ENCODE measurements around the gene TAF15. TPM values are rescaled to one million over a fixed set of nuclear protein-coding genes. Genes with fewer than 3 reads are reported as not detected.

TAF15 gene
- total RNA-seq, 2 experiments from 2014 or later, result 252 to 256 TPM

DNA sequence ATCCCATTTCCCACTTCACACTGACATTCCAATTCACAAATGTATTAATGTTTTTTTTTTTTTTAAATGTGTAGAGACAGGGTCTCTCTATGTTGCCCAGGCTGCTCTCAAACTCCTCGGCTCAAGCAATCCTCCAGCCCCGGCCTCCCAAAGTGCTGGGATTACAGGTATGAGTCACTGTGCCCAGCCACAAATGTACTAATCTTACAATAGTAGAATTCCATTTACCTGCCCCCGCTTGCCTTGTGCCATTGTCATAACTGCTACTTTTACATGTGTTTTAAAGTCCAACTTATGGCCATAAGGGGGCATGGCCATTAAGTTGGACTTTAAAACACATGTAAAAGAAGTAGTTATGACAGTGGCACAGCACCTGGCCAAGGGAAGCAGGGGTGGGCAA is 18.4 kb upstream of the TAF15 start:
- intact Hi-C loops (cut with micrococcal nuclease), result no loop called here
- no peak overlapping the region for H3K4me3 Mint-ChIP-seq
- no peak overlapping the region for H3K27ac Mint-ChIP-seq
- DNase-seq, result no peak
- H3K4me1 Mint-ChIP-seq (ENCODE audit: low read depth), result peaks cover 34% of the 10 kb centered on the region
- H3K9me3 Mint-ChIP-seq, result no peaks in the 10 kb centered on the region
- no peaks in the 10 kb centered on the region for H3K36me3 Mint-ChIP-seq (ENCODE audit: low read depth)
- peaks cover 15% of the 10 kb centered on the region for H3K27me3 Mint-ChIP-seq (ENCODE audit: low read depth)
- CTCF ChIA-PET, result no interaction called here

DNA sequence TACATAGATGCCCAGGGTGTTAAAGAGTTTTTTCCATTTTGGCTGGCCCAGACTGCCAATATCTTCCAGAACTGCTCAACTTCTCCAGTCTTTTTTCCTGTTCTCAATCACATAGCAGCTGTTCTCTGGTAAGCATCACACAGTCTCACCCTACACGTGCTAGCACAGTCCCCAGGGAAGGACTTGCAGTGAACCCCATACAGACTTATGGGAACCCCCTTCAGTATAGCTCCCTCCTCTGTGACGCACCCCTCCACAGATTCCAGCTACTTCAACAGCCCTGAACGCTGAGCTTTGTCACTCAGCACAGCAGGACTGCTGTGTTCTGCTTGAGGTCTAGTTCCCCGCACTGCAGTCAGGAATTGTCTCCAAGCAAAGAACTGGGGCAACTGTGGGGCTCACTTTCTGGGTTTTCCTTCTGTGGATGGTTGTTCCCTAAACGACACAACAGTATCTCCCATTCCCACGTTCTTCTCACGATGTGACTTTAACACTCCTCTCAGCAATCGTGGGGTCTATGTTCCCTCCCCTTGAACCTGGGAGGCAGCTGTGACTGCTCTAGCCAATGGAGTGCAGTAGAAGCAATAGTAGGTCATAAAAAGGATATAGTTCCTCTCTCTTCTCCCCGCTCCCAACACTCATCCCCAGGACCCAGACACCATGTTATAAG is 17.5 kb upstream of the TAF15 start:
- Mint-ChIP-seq H3K4me1 (ENCODE audit: low read depth) (peaks cover 40% of the 10 kb centered on the region), H3K9me3 (no peaks in the 10 kb centered on the region), H3K27ac (no peak overlapping the region), H3K4me3 (no peak overlapping the region), H3K36me3 (ENCODE audit: low read depth) (no peaks in the 10 kb centered on the region), H3K27me3 (ENCODE audit: low read depth) (peaks cover 21% of the 10 kb centered on the region)
- CTCF ChIA-PET, result interaction anchor here (0.9 to 7.2 kb wide), 4 partner anchors 13 to 27 kb away, joined by 3 to 51 read pairs (median 8); partner anchors contain the start of gene TAF15
- intact Hi-C loops (cut with micrococcal nuclease), result no loop called here
- no peak for DNase-seq

- DNase-seq, result no peak
- H3K9me3 Mint-ChIP-seq, result no peaks in the 10 kb centered on the region
- H3K4me1 Mint-ChIP-seq (ENCODE audit: low read depth), result peaks cover 38% of the 10 kb centered on the region
- intact Hi-C loops (cut with micrococcal nuclease), result no loop called here
- H3K4me3 Mint-ChIP-seq, result peak overlapping the region; percentile 20
- no peak overlapping the region for H3K27ac Mint-ChIP-seq
- H3K27me3 Mint-ChIP-seq (ENCODE audit: low read depth), result peaks cover 21% of the 10 kb centered on the region
- H3K36me3 Mint-ChIP-seq (ENCODE audit: low read depth), result no peaks in the 10 kb centered on the region
- CTCF ChIA-PET, result interaction anchor here (0.7 to 7.2 kb wide), 2 partner anchors 15 to 29 kb away, joined by 3 to 51 read pairs; no protein-coding TSS in a partner anchor
Observed at GRCh38 chr17:35793257-35793656, 16.0 kb upstream of the TAF15 start.

DNA sequence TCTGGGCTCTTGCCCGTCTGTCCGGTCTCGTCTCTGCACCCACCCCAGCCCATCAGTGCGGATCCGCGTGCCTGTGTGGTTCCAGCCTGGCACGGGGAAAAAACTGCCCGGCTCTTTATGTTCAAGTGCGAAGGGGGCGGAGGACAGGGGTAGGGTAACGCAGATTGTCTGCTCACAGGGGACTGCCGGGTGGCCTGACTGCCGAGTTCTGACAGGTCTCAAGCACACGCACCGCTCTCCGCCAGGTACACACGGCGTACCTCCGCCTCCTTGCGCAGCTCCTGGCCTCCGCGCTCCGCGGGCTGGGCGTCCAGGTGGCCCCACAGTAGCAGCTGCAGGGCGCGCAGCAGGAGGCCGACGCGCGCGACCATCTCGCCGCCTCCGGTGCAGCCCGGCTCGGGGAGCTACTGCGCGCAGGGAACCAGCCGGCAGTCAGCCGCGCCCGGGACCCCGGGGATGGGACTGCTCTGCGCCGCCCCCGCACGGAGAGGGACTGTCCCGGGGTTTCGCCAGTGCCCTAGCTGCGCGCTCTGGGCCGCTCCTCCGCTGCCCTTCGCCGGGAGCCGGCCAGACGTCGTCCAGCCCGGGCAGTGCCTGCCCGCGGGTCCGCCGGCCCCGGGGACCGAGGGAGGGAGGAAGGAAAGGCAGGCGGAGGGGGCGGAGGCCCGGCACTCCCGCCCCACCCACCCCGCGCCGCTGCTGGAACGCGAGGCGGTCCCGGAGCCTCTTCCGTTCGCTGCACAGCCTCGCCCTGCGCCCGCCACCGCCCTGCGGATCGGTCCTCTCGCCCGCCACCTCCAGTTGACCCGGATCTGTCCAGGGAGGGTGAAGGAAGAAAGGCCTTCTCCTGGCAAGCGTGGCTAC is 14.0 kb upstream of the TAF15 start, which contains the start of gene MMP28:
TSS of gene MMP28 (minus strand) at position 635 of the 864 bp plus-strand sequence. CDS start at position 371, 264 bp downstream.
- intact Hi-C loops (cut with micrococcal nuclease), result no loop called here
- peak within 1 kb of the TSS; percentile 73 for H3K4me3 Mint-ChIP-seq
- H3K4me1 Mint-ChIP-seq (ENCODE audit: low read depth), result peaks cover 27% of the 10 kb centered on the region
- CTCF ChIA-PET, result interaction anchor here (0.6 to 7.2 kb wide), 7 partner anchors 10 to 56 kb away, joined by 3 to 51 read pairs (median 5); partner anchors contain the start of gene TAF15
- H3K27ac Mint-ChIP-seq, result no peak within 1 kb of the TSS
- H3K9me3 Mint-ChIP-seq, result no peaks in the 10 kb centered on the region
- DNase-seq, result peak; percentile 44
- peaks cover 21% of the 10 kb centered on the region for H3K27me3 Mint-ChIP-seq (ENCODE audit: low read depth)
- no peaks in the 10 kb centered on the region for H3K36me3 Mint-ChIP-seq (ENCODE audit: low read depth)

- Mint-ChIP-seq H3K4me3 (peak overlapping the region; percentile 73), H3K36me3 (ENCODE audit: low read depth) (no peaks in the 10 kb centered on the region), H3K27me3 (ENCODE audit: low read depth) (peaks cover 21% of the 10 kb centered on the region), H3K4me1 (ENCODE audit: low read depth) (peaks cover 27% of the 10 kb centered on the region), H3K27ac (no peak overlapping the region), H3K9me3 (no peaks in the 10 kb centered on the region)
- CTCF ChIA-PET, result interaction anchor here (0.6 to 7.2 kb wide), 6 partner anchors 9 to 56 kb away, joined by 3 to 51 read pairs (median 6); partner anchors contain the start of gene TAF15
- no peak for DNase-seq
- intact Hi-C loops (cut with micrococcal nuclease), result no loop called here
Observed at GRCh38 chr17:35795871-35796265, 13.4 kb upstream of the TAF15 start.

GRCh38 chr17:35796942-35797341 is 12.3 kb upstream of the TAF15 start:
- H3K4me1 Mint-ChIP-seq (ENCODE audit: low read depth), result peaks cover 37% of the 10 kb centered on the region
- H3K9me3 Mint-ChIP-seq, result no peaks in the 10 kb centered on the region
- CTCF ChIA-PET, result interaction anchor here (1.1 to 7.2 kb wide), 5 partner anchors 8 to 33 kb away, joined by 5 to 51 read pairs (median 8); partner anchors contain the start of gene TAF15
- no peak overlapping the region for H3K4me3 Mint-ChIP-seq
- H3K27ac Mint-ChIP-seq, result no peak overlapping the region
- H3K36me3 Mint-ChIP-seq (ENCODE audit: low read depth), result no peaks in the 10 kb centered on the region
- H3K27me3 Mint-ChIP-seq (ENCODE audit: low read depth), result peaks cover 21% of the 10 kb centered on the region
- intact Hi-C loops (cut with micrococcal nuclease), result no loop called here
- no peak for DNase-seq

- Mint-ChIP-seq H3K4me1 (ENCODE audit: low read depth) (peaks cover 38% of the 10 kb centered on the region), H3K4me3 (no peak overlapping the region), H3K27me3 (ENCODE audit: low read depth) (peaks cover 21% of the 10 kb centered on the region)
Observed at GRCh38 chr17:35797370-35797769, 11.9 kb upstream of the TAF15 start.

GRCh38 chr17:35797918-35798317 is 11.4 kb upstream of the TAF15 start:
- Mint-ChIP-seq H3K4me1 (ENCODE audit: low read depth) (peaks cover 43% of the 10 kb centered on the region), H3K4me3 (no peak overlapping the region), H3K27ac (no peak overlapping the region), H3K27me3 (ENCODE audit: low read depth) (peaks cover 21% of the 10 kb centered on the region), H3K9me3 (no peaks in the 10 kb centered on the region), H3K36me3 (ENCODE audit: low read depth) (no peaks in the 10 kb centered on the region)
- DNase-seq, result no peak
- intact Hi-C loops (cut with micrococcal nuclease), result no loop called here
- CTCF ChIA-PET, result interaction anchor here (7.2 kb wide), 1 partner anchor 34 kb away, joined by 51 read pairs; no protein-coding TSS in a partner anchor

More at GRCh38 chr17:35797370-35797769, 11.9 kb upstream of the TAF15 start:
- CTCF ChIA-PET, result interaction anchor here (1.1 to 7.2 kb wide), 5 partner anchors 8 to 33 kb away, joined by 5 to 51 read pairs (median 8); partner anchors contain the start of gene TAF15
- no peak overlapping the region for H3K27ac Mint-ChIP-seq
- no peak for DNase-seq
- H3K36me3 Mint-ChIP-seq (ENCODE audit: low read depth), result no peaks in the 10 kb centered on the region
- intact Hi-C loops (cut with micrococcal nuclease), result no loop called here
- no peaks in the 10 kb centered on the region for H3K9me3 Mint-ChIP-seq

DNA sequence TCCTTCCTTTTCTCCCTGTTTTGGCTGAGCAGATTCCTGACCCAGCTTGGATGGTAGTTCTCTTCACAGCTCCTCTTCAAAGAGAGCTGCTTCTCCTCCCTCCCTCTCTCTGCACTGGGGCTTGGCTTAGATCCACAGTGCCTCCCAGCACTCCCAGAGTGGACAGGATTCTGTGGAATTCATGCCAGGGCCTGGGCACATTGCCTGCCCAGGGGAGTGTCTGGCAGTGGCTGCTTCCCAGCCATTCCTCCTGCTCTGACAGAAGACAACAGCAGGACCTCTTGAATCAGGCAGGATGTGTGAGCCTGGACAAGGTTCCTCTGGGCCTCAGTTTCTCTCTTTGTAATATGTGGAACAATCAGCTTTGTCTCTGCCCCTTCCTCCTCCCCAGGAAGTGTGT is 9.3 kb upstream of the TAF15 start:
- Mint-ChIP-seq H3K36me3 (ENCODE audit: low read depth) (no peaks in the 10 kb centered on the region), H3K4me3 (no peak overlapping the region), H3K27ac (no peak overlapping the region), H3K9me3 (no peaks in the 10 kb centered on the region), H3K27me3 (ENCODE audit: low read depth) (peaks cover 9% of the 10 kb centered on the region), H3K4me1 (ENCODE audit: low read depth) (peaks cover 41% of the 10 kb centered on the region)
- intact Hi-C loops (cut with micrococcal nuclease), result loop anchor here (10.0 kb wide), 2 partner anchors 425 to 625 kb away; partner anchors contain the start of gene SLFN11
- CTCF ChIA-PET, result interaction anchor here (2.1 kb wide), 1 partner anchor 35 kb away, joined by 9 read pairs; no protein-coding TSS in a partner anchor
- no peak for DNase-seq

GRCh38 chr17:35801583-35802224 is 7.6 kb upstream of the TAF15 start:
- peaks cover 33% of the 10 kb centered on the region for H3K4me1 Mint-ChIP-seq (ENCODE audit: low read depth)
- CTCF ChIA-PET, result interaction anchor here (1.0 to 1.4 kb wide), 4 partner anchors 36 to 241 kb away, joined by 3 to 12 read pairs (median 3); partner anchors contain the start of gene SLFN14
- intact Hi-C loops (cut with micrococcal nuclease), result loop anchor here (10.0 kb wide), 2 partner anchors 427 to 627 kb away; partner anchors contain the start of gene SLFN11
- no peaks in the 10 kb centered on the region for H3K27me3 Mint-ChIP-seq (ENCODE audit: low read depth)
- no peaks in the 10 kb centered on the region for H3K9me3 Mint-ChIP-seq
- H3K36me3 Mint-ChIP-seq (ENCODE audit: low read depth), result no peaks in the 10 kb centered on the region
- DNase-seq, result peak; percentile 50
- no peak overlapping the region for H3K4me3 Mint-ChIP-seq
- H3K27ac Mint-ChIP-seq, result peak overlapping the region; percentile 9

GRCh38 chr17:35804658-35805192 is 4.6 kb upstream of the TAF15 start:
- peaks cover 51% of the 10 kb centered on the region for H3K4me1 Mint-ChIP-seq (ENCODE audit: low read depth)
- H3K4me3 Mint-ChIP-seq, result no peak overlapping the region
- CTCF ChIA-PET, result interaction anchor here (0.6 to 11.5 kb wide), 24 partner anchors 8 to 737 kb away, joined by 3 to 284 read pairs (median 4); partner anchors contain the start of genes C17orf50 and MMP28
- no peak overlapping the region for H3K27ac Mint-ChIP-seq
- peak; percentile 62 for DNase-seq
- no peaks in the 10 kb centered on the region for H3K9me3 Mint-ChIP-seq
- no peaks in the 10 kb centered on the region for H3K27me3 Mint-ChIP-seq (ENCODE audit: low read depth)
- intact Hi-C loops (cut with micrococcal nuclease), result loop anchor here (1.0 to 10.0 kb wide), 6 partner anchors 40 to 842 kb away; partner anchors contain the start of genes CCT6B, SLFN11, SLFN13 and ZNF830
- no peaks in the 10 kb centered on the region for H3K36me3 Mint-ChIP-seq (ENCODE audit: low read depth)

All from activated naive CD4-positive, alpha-beta T cell treated with anti-CD3 and anti-CD28 coated beads for 36 hours (primary cell).